Osteocyte (in vitro differentiated cells): ENCODE measurements around the gene CDIP1. TPM values are rescaled to one million over a fixed set of nuclear protein-coding genes. Genes with fewer than 3 reads are reported as not detected.

Experiments used
- DNase-seq: peaks from one replicate; pipeline ENCODE4 v3.0.0; 2021; ENCODE audit warnings: mixed read lengths; ENCODE audit not compliant: unreplicated experiment; ENCODE audit errors: extremely low spot score
- H3K27ac Mint-ChIP-seq: one replicate; pipeline ENCODE4 v1.8.0; 2021; ENCODE audit warnings: mild to moderate bottlenecking, mixed read lengths; ENCODE audit not compliant: unreplicated experiment
- H3K27me3 Mint-ChIP-seq: one replicate; pipeline ENCODE4 v1.8.0; 2021; ENCODE audit warnings: mixed read lengths; ENCODE audit not compliant: unreplicated experiment
- H3K36me3 Mint-ChIP-seq: one replicate; pipeline ENCODE4 v1.8.0; 2021; ENCODE audit warnings: mixed read lengths; ENCODE audit not compliant: unreplicated experiment
- H3K4me1 Mint-ChIP-seq: one replicate; pipeline ENCODE4 v1.8.0; 2021; ENCODE audit warnings: mixed read lengths; ENCODE audit not compliant: unreplicated experiment
- H3K4me3 Mint-ChIP-seq: one replicate; pipeline ENCODE4 v1.8.0; 2021; ENCODE audit warnings: mild to moderate bottlenecking, moderate library complexity, mixed read lengths; ENCODE audit not compliant: unreplicated experiment
- H3K9me3 Mint-ChIP-seq: one replicate; pipeline ENCODE4 v1.8.0; 2021; ENCODE audit warnings: mixed read lengths; ENCODE audit not compliant: unreplicated experiment
- total RNA-seq: library from RNA; stranded (reverse); gene quantifications from 2 replicates; pipeline ENCODE4 v1.2.1, GENCODE V29; 2021
- TF ChIP-seq, protein P1 (sequence below): fragments of 200-600 bp; sonication (generic); IDR thresholded peaks from 2 replicates; pipeline ENCODE4 v1.5.0; 2021; ENCODE audit warnings: antibody characterized with exemption, mild to moderate bottlenecking, moderate library complexity

Gene CDIP1
- total RNA-seq, 1 donor from 2014 or later: 28.9 TPM

DNA sequence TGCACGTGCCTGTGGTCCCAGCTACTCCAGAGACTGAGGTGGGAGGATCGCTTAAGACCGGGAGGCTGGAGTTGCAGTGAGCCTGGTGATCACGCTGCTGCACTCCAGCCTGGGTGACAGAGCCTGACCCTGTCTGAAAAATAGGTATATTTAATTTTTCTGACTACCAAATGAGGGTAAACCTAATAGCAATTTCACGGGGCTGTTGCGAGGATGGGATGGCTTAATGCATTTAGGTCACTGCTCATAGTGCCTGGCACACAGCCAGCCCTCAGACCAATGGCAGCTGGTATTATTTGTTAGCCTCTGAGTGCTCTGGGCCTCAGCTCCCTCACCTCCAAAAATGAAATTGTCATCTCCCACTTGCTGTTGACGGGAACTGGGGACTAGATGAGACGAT, 5.9 kb upstream of the CDIP1 start:
- peaks cover 6% of the 10 kb centered on the region for H3K9me3 Mint-ChIP-seq
- TF ChIP-seq, protein P1, sequence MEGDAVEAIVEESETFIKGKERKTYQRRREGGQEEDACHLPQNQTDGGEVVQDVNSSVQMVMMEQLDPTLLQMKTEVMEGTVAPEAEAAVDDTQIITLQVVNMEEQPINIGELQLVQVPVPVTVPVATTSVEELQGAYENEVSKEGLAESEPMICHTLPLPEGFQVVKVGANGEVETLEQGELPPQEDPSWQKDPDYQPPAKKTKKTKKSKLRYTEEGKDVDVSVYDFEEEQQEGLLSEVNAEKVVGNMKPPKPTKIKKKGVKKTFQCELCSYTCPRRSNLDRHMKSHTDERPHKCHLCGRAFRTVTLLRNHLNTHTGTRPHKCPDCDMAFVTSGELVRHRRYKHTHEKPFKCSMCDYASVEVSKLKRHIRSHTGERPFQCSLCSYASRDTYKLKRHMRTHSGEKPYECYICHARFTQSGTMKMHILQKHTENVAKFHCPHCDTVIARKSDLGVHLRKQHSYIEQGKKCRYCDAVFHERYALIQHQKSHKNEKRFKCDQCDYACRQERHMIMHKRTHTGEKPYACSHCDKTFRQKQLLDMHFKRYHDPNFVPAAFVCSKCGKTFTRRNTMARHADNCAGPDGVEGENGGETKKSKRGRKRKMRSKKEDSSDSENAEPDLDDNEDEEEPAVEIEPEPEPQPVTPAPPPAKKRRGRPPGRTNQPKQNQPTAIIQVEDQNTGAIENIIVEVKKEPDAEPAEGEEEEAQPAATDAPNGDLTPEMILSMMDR: no peak
- no peak overlapping the region for H3K27ac Mint-ChIP-seq
- no peaks in the 10 kb centered on the region for H3K4me1 Mint-ChIP-seq
- no peak for DNase-seq
- peaks cover 4% of the 10 kb centered on the region for H3K36me3 Mint-ChIP-seq
- H3K4me3 Mint-ChIP-seq: no peak overlapping the region
- H3K27me3 Mint-ChIP-seq: peaks cover 17% of the 10 kb centered on the region

DNA sequence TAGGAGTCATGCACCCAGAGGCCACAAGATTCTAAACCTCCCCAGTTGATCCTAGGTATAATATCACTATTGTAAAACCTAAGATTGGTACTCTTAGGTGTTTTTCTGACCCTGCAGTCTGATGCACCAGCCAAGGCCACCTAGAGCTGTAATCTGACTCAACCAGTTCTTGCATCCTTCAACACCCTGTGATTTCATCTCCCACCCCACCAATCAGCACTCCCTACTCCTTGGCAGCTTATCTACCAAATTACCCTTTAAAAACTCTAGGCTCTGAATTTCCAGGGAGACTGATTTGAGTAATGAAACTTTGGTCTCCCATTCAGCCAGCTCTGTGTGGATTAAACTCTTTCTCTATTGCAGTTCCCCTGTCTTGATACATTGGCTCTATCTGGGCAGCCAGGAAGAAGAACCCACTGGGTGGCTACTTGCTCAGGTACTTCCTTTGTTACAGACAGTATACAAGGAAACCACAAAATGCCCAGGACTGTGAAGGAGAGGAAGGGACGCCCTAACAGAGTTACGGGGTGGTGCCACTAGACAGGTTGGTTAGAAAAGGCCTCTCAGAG, 1.2 kb upstream of the CDIP1 start:
- Mint-ChIP-seq H3K27me3 (peaks cover 2% of the 10 kb centered on the region), H3K36me3 (peaks cover 4% of the 10 kb centered on the region), H3K27ac (no peak overlapping the region), H3K4me3 (peak overlapping the region; percentile 42), H3K9me3 (peaks cover 6% of the 10 kb centered on the region), H3K4me1 (peaks cover 19% of the 10 kb centered on the region)
- no peak for DNase-seq
- TF ChIP-seq, protein P1: no peak

DNA sequence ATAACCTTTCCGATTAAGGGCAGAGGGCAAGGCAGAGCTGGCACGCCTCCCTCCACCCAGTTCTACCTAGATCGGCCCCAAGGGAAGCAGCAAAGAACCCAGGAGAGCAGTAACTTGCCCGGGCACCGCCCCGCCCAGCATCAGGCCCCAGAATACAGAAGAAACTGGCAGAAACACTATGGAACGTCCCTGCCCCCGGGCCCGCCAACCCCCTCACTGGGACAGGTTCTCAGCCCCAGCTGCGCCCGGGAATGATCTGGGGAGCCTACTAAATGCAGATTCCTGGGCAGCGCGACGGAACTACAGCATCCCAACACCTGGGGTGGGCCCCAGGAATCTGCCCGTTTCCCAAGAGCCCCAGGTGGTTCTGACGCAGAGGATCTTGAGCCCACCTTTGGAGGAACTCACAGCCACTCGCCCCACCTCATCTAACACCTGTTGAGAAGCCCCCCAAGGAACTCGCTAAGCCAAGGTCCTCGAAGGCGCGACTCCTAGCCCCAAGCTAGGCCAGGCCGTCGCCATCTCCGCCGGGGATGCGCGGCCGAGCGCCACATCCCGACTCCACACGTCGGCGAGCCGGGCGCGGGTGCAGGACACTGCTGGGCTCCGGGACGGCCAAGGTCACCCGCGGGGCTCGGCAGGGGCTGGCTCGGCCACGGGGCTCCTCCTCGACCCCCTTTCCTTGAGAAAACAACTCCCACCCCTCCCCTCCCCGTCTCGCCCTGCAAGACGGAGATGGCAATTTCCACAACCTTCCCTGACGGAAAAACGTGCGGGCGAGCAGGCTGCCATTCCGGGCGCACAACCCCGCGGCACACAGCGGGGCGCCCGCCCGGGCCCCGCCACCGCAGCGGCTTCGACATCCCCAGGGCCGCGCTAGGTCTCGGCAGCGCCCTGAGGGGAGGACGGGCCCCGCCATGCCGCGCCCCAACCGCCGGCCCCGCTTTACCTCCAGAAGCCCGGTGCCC, 913 bp downstream of the CDIP1 start:
- TF ChIP-seq, protein P1: no peak
- Mint-ChIP-seq H3K4me3 (peak overlapping the region; percentile 73), H3K9me3 (peaks cover 6% of the 10 kb centered on the region), H3K4me1 (peaks cover 19% of the 10 kb centered on the region), H3K27me3 (no peaks in the 10 kb centered on the region), H3K36me3 (peaks cover 8% of the 10 kb centered on the region), H3K27ac (peak overlapping the region; percentile 27)
- DNase-seq: no peak

DNA sequence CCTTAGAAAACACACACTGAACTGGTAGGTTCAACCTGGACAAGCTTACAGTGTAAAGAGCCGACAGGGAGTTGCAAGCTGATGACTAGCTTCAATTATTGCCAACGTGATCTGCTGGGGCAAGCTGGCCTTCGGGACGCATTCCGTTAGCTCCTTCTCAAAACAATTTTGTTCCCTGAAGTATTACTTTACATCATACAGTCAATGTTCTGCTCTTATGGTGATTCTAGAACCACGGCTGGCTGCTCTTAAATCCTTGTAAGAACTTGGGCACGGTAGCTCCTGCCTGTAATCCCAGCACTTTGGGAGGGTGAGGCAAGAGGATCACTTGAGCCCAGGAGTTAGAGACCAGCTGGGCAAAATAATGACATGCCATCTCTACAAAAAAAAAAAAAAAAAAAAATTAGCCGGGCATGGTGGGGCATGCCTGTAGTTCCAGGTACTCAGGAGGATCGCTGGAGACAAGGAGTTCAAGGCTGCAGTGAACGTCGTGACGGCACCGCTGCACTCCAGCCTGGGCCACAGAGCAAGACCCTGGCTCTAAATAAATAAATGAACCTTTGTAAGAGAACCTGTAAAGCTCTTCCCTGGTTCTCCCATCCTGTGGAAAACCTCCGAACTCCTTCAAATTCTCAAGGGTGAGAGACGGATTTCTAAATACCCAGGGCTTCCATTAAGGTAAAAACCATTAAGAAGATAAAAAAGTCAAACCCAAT, 2.0 kb downstream of the CDIP1 start:
- H3K9me3 Mint-ChIP-seq: peaks cover 6% of the 10 kb centered on the region

More for the DNA sequence above, 2.0 kb downstream of the CDIP1 start:
- no peak for DNase-seq
- Mint-ChIP-seq H3K36me3 (peaks cover 15% of the 10 kb centered on the region), H3K4me1 (peaks cover 19% of the 10 kb centered on the region), H3K27ac (no peak overlapping the region), H3K4me3 (peak overlapping the region; percentile 73), H3K27me3 (no peaks in the 10 kb centered on the region)
- TF ChIP-seq, protein P1: no peak
